ENCODE data around the gene GCLC.
"Not testable (repeated sequence)": the region's sequence is repeated elsewhere in the genome, so short reads cannot be mapped to it uniquely, and the experiment has no call there.

The GCLC gene

GRCh38 chr6:53492860-53493634 is 51.9 kb downstream of the GCLC start:
- no peak for DNase-seq (ENCODE audit: low read depth)

DNA sequence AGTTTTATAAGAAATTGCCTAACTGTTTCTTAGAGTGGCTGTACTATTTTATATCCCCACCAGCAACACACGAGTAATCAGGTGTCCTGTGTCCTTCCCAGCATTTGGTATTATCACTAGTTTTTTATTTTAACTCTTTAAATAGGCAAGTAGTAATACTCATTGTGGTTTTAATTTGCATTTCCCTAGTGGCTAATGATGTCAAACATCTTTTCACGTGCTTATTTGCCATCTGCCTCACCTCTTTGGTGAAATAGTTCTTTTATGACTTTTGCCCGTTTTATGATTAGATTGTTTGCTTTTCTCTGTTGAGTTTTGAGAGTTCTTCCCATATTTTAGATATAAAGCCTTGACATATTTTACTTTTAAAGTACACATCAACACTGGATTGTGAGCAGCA is 57.8 kb downstream of the GCLC start:
- DNase-seq (ENCODE audit: low read depth) = no peak

GRCh38 chr6:53486679-53487078 is 58.2 kb downstream of the GCLC start:
- no peak for DNase-seq (ENCODE audit: low read depth)

DNA sequence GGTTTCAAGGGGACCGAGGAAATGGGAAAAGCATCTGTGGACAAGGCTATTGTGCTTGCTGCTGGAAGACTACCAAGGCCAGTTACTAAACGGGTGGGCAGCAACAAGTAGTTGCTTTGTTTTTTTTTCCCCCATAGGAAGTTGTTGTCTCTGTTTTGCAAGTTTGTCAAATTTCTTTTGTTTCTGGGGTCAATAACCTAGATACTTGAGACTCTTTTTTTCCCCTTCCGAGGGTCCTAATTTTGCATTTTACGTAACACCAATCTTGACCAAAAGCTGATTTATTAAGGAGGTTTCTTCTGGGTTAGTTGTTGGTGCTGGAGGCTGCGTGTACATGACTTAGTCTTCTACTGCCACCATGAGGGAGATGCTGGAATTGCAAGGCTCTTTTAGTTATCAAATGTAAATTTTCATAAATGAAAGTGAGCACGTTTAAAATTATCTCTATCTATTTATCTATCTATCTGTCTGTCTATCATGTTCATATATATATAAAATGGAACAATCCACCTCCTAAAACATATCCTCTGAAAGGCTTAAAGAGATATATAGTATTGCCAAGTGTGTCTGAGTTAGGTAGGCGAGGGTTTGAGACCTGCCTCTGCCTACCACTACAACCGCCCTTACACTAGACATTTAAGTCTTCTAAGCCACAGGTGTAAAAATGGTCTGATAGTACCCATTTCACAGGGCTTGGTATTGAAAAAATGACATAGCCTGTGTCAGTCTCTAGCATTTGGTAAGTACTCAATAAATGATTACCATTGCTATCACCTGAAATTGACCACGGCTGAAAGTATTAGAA is 60.2 kb downstream of the GCLC start:
- DNase-seq (ENCODE audit: low read depth) = peak; percentile 43

DNA sequence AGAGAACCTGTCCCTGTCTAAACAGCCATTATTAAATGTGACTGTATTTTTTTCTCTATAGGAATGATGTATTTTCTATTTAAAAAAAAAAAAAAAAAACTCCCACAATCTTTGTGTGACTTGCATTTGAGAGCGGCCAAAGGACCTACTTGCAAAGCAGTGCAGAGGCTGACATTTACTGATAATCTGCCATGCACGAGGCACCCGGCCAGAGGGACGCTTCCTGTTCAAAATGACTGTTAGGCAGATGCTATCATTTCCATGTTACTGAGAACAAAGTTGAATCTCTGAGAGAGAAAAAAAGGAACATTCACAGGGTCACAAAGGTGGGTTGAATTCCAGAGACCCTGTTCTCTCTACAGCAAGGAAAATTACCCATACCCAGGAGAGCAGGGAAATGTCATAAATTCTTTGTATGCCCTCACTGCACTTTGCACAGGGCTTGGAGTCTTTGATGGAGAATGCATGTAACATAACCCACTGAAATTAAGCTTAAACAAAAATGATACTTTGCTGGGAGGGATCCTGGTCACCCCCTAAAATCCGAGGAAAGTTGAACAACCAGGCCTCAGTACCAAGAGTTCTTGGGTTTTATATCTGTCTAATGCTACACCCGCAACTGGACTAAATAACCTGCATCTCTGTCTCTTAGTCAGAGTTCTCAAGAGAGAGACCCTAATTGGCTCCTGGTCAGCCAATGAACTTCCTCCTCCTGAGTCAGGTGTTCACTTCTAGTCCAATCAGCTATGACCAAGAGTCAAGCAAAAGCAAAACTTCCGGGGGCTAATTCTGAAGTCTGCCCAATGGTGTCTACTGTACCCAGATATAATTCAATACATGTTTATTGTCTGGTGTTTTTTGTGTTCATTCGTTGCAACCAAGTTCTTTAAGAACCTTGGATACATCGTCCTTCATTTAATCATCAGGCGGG is 61.2 kb downstream of the GCLC start:
- DNase-seq (ENCODE audit: low read depth) = no peak

DNA sequence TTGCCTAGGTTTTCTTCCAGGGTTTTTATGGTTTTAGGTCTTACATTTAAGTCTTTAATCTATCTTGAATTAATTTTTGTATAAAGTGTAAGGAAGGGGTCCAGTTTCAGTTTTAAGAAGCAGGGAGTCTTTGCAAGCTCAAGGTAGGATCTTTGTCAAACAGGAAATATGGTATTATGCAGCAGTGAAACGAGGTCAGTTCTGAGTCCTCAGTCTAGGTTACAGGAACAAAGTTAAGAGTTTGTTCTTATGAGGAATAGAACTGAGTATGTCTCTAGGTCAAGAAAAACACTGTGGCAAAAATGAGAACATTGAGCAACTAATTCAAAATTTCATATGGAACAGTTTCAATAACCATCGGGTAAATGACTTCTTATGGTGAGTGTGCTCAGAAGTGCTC is 63.6 kb downstream of the GCLC start:
- DNase-seq (ENCODE audit: low read depth) = no peak

DNA sequence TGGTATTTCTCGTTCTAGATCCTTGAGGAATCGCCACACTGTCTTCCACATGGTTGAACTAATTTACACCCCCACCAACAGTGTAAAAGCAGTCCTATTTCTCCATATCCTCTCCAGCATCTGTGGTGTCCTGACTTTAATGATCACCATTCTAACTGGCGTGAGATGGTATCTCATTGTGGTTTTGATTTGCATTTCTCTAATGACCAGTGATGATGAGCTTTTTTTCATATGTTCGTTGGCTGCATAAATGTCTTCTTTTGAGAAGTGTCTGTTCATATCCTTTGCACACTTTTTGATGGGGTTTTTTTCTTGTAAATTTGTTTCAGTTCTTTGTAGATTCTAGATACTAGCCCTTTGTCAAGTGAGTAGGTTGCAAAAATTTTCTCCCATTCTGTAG is 64.1 kb downstream of the GCLC start:
- not testable (repeated sequence) for DNase-seq (ENCODE audit: low read depth)

GRCh38 chr6:53479871-53480270 is 65.0 kb downstream of the GCLC start:
- DNase-seq (ENCODE audit: low read depth) = no peak

GRCh38 chr6:53476964-53477363 is 67.9 kb downstream of the GCLC start:
- DNase-seq (ENCODE audit: low read depth) = no peak

DNA sequence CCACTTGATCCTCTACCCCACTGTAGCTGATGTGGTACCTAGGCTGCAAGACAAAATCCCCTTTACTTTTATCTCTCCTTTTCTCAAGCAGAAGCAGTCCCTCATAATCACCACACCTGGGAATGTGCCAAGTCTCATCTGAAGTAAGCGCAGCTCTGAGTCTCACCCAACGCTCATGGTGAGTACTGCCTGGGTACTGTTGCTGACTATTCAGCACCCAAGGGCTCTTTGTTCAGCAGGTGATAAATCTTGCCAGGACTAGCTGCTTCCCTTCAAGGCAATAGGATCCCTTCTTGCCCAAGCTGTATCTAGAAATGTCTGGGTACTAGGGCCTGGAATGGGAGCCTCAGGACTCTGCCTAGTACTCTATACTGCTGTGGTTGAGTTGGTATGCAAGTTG is 70.9 kb downstream of the GCLC start:
- DNase-seq (ENCODE audit: low read depth) = no peak

- no peak for DNase-seq (ENCODE audit: low read depth)
Measured at GRCh38 chr6:53469163-53469562, 75.7 kb downstream of the GCLC start.

DNA sequence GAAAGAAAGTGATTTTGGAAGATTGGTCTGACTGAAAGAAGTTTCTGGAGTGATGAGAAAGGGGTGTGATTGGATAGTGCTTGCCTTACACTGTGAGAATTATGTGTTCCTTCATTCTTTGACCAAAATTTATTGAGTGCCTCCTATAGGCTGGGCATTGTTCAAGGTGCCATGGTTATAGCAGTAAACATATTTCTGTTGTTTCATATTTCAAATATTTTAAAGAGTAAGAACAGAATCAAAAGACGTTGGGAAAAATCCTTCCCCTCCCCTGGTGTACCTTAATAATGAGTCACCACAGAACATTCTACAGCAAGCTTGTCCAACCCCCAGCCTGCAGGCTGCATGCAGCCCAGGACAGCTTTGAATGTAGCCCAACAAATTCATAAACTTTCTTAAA is 78.6 kb downstream of the GCLC start:
- no peak for DNase-seq (ENCODE audit: low read depth)

GRCh38 chr6:53465732-53466131 is 79.2 kb downstream of the GCLC start:
- DNase-seq (ENCODE audit: low read depth) = no peak

DNA sequence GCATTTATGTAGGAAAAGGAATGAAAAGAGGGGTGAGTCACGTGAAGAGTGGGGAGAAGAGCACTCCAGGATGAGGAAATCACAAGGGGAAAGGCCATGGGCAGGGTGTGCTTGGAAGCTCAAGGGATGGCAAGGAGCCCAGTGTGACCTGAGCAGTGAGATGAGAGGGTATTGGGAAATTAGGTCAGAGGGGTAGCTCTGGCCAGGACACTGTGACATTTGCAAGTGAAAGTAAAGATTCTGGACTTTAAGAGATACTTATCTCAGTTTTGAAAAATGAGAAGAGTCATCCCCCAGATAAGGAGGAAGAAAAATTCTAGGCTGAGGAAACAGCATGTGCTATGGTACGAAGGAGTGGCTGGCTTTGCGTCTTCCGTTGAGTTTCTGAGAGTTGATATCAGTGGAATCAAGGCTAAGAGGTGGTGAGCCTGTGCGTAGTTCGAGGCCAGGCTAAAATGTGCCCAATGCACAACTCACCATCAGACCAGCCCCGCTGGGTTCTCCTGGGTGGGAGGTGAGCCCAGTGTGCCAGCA is 79.9 kb downstream of the GCLC start:
- no peak for DNase-seq (ENCODE audit: low read depth)

DNA sequence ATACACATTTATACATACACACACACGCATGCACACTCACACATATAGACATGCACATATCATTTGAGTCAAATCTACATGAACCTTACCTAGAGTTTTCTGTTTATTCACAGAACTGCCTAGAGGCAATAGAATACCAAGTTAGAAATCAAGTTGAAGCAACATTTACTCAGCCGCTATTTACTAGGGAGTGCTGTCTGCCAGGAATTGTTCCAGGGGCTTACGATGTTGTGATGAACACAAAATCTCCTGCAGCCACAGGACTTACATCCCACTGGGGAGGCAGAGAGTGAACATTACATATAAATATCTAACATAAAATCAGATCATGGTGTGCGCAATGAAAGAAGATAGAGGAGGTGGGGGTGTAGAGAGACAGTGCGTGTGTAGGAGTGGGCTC is 80.4 kb downstream of the GCLC start:
- DNase-seq (ENCODE audit: low read depth) = no peak

- no peak for DNase-seq (ENCODE audit: low read depth)
Measured at GRCh38 chr6:53461696-53462095, 83.2 kb downstream of the GCLC start.

DNA sequence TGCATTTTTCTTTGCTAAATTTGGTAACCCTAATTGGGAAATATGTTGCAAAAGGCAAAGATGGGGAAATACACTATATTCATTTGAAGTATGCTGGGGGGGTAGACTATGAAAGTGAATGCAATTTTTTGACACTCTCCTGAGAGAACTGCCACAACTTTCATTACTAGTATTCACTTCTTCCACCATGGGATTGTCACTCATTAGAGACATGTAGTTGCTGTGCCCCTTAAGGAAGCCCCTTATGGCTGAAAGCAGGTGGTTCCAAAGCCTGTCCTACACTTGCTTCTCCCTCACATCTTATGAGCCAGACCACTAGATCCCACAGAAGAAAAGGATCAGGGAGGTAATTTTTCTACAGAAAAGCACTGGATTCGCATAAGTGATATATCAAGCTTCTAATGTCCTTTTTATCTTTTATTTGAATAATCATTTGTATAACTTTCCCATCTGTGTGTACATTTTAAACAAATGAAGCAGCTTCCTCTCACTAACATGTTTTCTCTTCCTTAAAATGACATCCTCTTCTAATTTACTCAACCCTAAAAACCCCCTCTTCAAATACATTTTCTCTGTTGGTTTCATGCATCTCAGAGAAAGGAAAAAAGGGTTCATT is 83.8 kb downstream of the GCLC start:
- no peak for DNase-seq (ENCODE audit: low read depth)

- no peak for DNase-seq (ENCODE audit: low read depth)
Measured at GRCh38 chr6:53458105-53458866, 86.6 kb downstream of the GCLC start.

DNA sequence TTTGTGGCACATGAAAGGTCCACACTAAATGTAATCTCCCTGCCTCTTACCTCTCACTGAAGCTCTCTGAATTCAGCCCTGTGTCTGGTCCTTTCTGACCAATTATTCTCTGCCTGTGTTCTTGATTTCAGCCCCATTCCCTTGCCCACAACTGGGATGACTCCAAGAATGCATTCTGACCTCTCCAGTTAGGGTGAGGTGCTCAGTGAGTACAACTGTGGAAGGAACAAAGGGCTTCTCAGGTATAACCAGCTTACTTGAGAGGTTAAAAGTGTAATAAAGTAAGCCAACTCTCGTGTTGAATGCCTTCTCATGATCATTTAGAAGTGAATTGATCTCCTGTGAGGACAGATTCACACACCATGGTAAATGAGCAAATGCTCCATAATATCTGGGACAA is 88.1 kb downstream of the GCLC start:
- DNase-seq (ENCODE audit: low read depth) = no peak

- no peak for DNase-seq (ENCODE audit: low read depth)
Measured at GRCh38 chr6:53455678-53456077, 89.2 kb downstream of the GCLC start.

DNA sequence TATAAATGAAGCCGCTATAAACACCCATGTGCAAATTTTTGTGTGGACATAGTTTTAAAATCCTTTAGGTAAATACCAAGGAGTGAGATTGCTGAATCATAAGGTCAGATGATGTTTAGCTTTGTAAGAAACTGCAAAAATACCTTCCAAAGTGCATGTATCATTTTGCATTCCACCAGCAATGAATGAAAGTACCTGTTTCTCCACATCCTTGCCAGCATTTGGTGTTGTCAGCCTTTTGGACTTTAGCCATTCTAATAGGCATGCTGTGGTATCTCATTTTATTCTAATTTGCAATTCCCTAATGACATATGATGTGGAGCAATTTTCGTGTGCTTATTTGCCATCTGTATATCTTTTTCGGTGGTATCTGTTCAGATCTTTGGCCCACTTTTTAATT is 93.7 kb downstream of the GCLC start:
- DNase-seq (ENCODE audit: low read depth) = no peak
